IPS-18c (cell line): ENCODE results near the gene LSM2.

Source experiments
- H3K4me3 ChIP-seq: 2 replicates; pipeline ENCODE4 v1.7.0; 2013; ENCODE audit warnings: low read depth, mild to moderate bottlenecking, low read length, moderate library complexity; ENCODE audit not compliant: insufficient read depth
- H3K9me3 ChIP-seq: one replicate; pipeline ENCODE4 v1.6.1; 2013; ENCODE audit warnings: mild to moderate bottlenecking, low read length, moderate library complexity; ENCODE audit not compliant: control insufficient read depth, insufficient read depth

Gene LSM2

GRCh38 chr6:31769684-31770371 lies 36.9 kb downstream of the LSM2 start:
- Histone ChIP-seq H3K4me3 (no peak overlapping the region), H3K9me3 (no peaks in the 10 kb centered on the region)

GRCh38 chr6:31768363-31769257 lies 38.2 kb downstream of the LSM2 start:
- H3K9me3 ChIP-seq: no peaks in the 10 kb centered on the region
- no peak overlapping the region for H3K4me3 ChIP-seq

- Histone ChIP-seq H3K9me3 (no peaks in the 10 kb centered on the region), H3K4me3 (no peak overlapping the region)
Observed at GRCh38 chr6:31767096-31767645, 39.6 kb downstream of the LSM2 start.

- Histone ChIP-seq H3K4me3 (no peak overlapping the region; the same call in 1 of the 2 replicates), H3K9me3 (no peaks in the 10 kb centered on the region)
Observed at GRCh38 chr6:31765910-31766794, 40.6 kb downstream of the LSM2 start.

GRCh38 chr6:31765559-31765909 lies 41.2 kb downstream of the LSM2 start:
- Histone ChIP-seq H3K9me3 (no peaks in the 10 kb centered on the region), H3K4me3 (no peak overlapping the region)

GRCh38 chr6:31764198-31764597 lies 42.6 kb downstream of the LSM2 start:
- no peak overlapping the region for H3K4me3 ChIP-seq
- H3K9me3 ChIP-seq: no peaks in the 10 kb centered on the region

GRCh38 chr6:31763619-31763940 lies 43.2 kb downstream of the LSM2 start:
- Histone ChIP-seq H3K9me3 (no peaks in the 10 kb centered on the region), H3K4me3 (no peak overlapping the region)

- Histone ChIP-seq H3K9me3 (no peaks in the 10 kb centered on the region), H3K4me3 (no peak overlapping the region)
Observed at GRCh38 chr6:31762878-31763618, 43.7 kb downstream of the LSM2 start.

GRCh38 chr6:31762356-31762755 lies 44.4 kb downstream of the LSM2 start, which contains the start of gene SAPCD1:
Gene SAPCD1 (plus strand): TSS chr6:31762656. CDS start chr6:31763055, 399 bp downstream.
- H3K4me3 ChIP-seq: no peak within 1 kb of the TSS
- H3K9me3 ChIP-seq: no peaks in the 10 kb centered on the region

- no peak overlapping the region for H3K4me3 ChIP-seq
- H3K9me3 ChIP-seq: no peaks in the 10 kb centered on the region
Observed at GRCh38 chr6:31761343-31761742, 45.4 kb downstream of the LSM2 start.

GRCh38 chr6:31760790-31761189 lies 46.0 kb downstream of the LSM2 start:
- H3K4me3 ChIP-seq: no peak overlapping the region
- no peaks in the 10 kb centered on the region for H3K9me3 ChIP-seq

GRCh38 chr6:31758281-31758680 lies 48.5 kb downstream of the LSM2 start:
- Histone ChIP-seq H3K9me3 (no peaks in the 10 kb centered on the region), H3K4me3 (no peak overlapping the region)

GRCh38 chr6:31752739-31753319 lies 53.9 kb downstream of the LSM2 start:
- Histone ChIP-seq H3K9me3 (no peaks in the 10 kb centered on the region), H3K4me3 (no peak overlapping the region)

GRCh38 chr6:31750411-31751022 lies 56.2 kb downstream of the LSM2 start:
- H3K9me3 ChIP-seq: no peaks in the 10 kb centered on the region
- no peak overlapping the region for H3K4me3 ChIP-seq

- Histone ChIP-seq H3K9me3 (no peaks in the 10 kb centered on the region), H3K4me3 (no peak overlapping the region)
Observed at GRCh38 chr6:31749301-31750036, 57.3 kb downstream of the LSM2 start.
